GM06990 (cell line): ENCODE measurements around the gene JARID2.

ENCODE experiments used
- DNase-seq: peaks from one replicate; pipeline ENCODE4 v3.0.0-alpha.2; 2011; ENCODE audit not compliant: insufficient read length; ENCODE audit errors: extremely low read depth
- H3K27me3 ChIP-seq: replicated peaks from 2 replicates; pipeline ENCODE4 v1.6.0; 2011; ENCODE audit warnings: low read length; ENCODE audit not compliant: control insufficient read depth, insufficient read depth
- H3K36me3 ChIP-seq: 2 replicates; pipeline ENCODE4 v1.5.1; 2011; ENCODE audit warnings: low read length; ENCODE audit not compliant: control insufficient read depth, insufficient read depth
- H3K4me3 ChIP-seq: replicated peaks from 2 replicates; pipeline ENCODE4 v1.5.1; 2011; ENCODE audit warnings: low read depth, mild to moderate bottlenecking, control low read depth, low read length
- TF ChIP-seq, protein P1 (sequence below): IDR thresholded peaks from 2 replicates; pipeline ENCODE4 v1.5.1; 2011; ENCODE audit warnings: low read length, control low read depth, mild to moderate bottlenecking, inconsistent platforms; ENCODE audit not compliant: insufficient read depth, poor library complexity, severe bottlenecking

JARID2 gene

GRCh38 chr6:15213838-15214400 lies 31.9 kb upstream of the JARID2 start:
- Histone ChIP-seq H3K27me3 (no peaks in the 10 kb centered on the region), H3K36me3 (no peaks in the 10 kb centered on the region), H3K4me3 (no peak overlapping the region)
- TF ChIP-seq, protein P1, sequence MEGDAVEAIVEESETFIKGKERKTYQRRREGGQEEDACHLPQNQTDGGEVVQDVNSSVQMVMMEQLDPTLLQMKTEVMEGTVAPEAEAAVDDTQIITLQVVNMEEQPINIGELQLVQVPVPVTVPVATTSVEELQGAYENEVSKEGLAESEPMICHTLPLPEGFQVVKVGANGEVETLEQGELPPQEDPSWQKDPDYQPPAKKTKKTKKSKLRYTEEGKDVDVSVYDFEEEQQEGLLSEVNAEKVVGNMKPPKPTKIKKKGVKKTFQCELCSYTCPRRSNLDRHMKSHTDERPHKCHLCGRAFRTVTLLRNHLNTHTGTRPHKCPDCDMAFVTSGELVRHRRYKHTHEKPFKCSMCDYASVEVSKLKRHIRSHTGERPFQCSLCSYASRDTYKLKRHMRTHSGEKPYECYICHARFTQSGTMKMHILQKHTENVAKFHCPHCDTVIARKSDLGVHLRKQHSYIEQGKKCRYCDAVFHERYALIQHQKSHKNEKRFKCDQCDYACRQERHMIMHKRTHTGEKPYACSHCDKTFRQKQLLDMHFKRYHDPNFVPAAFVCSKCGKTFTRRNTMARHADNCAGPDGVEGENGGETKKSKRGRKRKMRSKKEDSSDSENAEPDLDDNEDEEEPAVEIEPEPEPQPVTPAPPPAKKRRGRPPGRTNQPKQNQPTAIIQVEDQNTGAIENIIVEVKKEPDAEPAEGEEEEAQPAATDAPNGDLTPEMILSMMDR, result no peak
- no peak for DNase-seq

GRCh38 chr6:15218401-15218800 lies 27.5 kb upstream of the JARID2 start:
- TF ChIP-seq, protein P1, result no peak
- DNase-seq, result no peak
- H3K36me3 ChIP-seq, result no peaks in the 10 kb centered on the region

GRCh38 chr6:15220062-15220461 lies 25.8 kb upstream of the JARID2 start:
- Histone ChIP-seq H3K36me3 (no peaks in the 10 kb centered on the region), H3K27me3 (no peaks in the 10 kb centered on the region), H3K4me3 (no peak overlapping the region)
- TF ChIP-seq, protein P1, result no peak
- DNase-seq, result no peak

More at GRCh38 chr6:15218401-15218800, 27.5 kb upstream of the JARID2 start:
- Histone ChIP-seq H3K27me3 (no peaks in the 10 kb centered on the region), H3K4me3 (no peak overlapping the region)

GRCh38 chr6:15227827-15228318 lies 18.0 kb upstream of the JARID2 start:
- Histone ChIP-seq H3K27me3 (no peaks in the 10 kb centered on the region), H3K4me3 (no peak overlapping the region), H3K36me3 (no peaks in the 10 kb centered on the region)
- TF ChIP-seq, protein P1, result no peak
- DNase-seq, result no peak

- TF ChIP-seq, protein P1, result no peak
- no peaks in the 10 kb centered on the region for H3K36me3 ChIP-seq
- no peaks in the 10 kb centered on the region for H3K27me3 ChIP-seq
- no peak overlapping the region for H3K4me3 ChIP-seq
- no peak for DNase-seq
Measured at GRCh38 chr6:15230827-15231226, 15.0 kb upstream of the JARID2 start.

- TF ChIP-seq, protein P1, result no peak
- no peaks in the 10 kb centered on the region for H3K27me3 ChIP-seq
- H3K4me3 ChIP-seq, result no peak overlapping the region
- no peaks in the 10 kb centered on the region for H3K36me3 ChIP-seq
- DNase-seq, result no peak
Measured at GRCh38 chr6:15232836-15233510, 12.9 kb upstream of the JARID2 start.
